PC-3 (cell line): Measurements from ENCODE around the gene C1QTNF4. TPM values are rescaled to one million over a fixed set of nuclear protein-coding genes. Genes with fewer than 3 reads are reported as not detected.
A peak's percentile ranks its signal among the peaks of the same experiment; 100 is the strongest.

Experiments used
- ATAC-seq: fragments of 200-7000 bp; cut with Tn5 transposase; 2 replicates; pipeline ENCODE4 v1.9.1; 2020; ENCODE audit warnings: mild to moderate bottlenecking, moderate library complexity
- BruUV-seq: library from RNA; stranded (reverse); fragments of 400-500 nt; replicated peaks from 2 replicates; lab custom pipeline; 2021; lab: Mats Ljungman, UMichigan
- CTCF ChIA-PET: fragments of 300-600 bp; sonication (Branson Sonifier 250); formaldehyde crosslinking; loops from one replicate; lab custom pipeline; 2022; ENCODE audit warnings: antibody characterized with exemption; lab: Charles Lee
- POLR2A ChIA-PET: fragments of 300-600 bp; sonication (Branson Sonifier 250); formaldehyde crosslinking; loops from one replicate; lab custom pipeline; 2022; ENCODE audit warnings: antibody characterized with exemption; ENCODE audit not compliant: unreplicated experiment; lab: Charles Lee
- DNase-seq: peaks from one replicate; pipeline ENCODE4 v3.0.0-alpha.2; 2015
- H2AFZ ChIP-seq: fragments of 300-600 bp; sonication (generic); 2 replicates; pipeline ENCODE4 v1.6.0; 2016; ENCODE audit warnings: antibody characterized with exemption, low read length
- H3F3A ChIP-seq: fragments of 300-600 bp; sonication (generic); one replicate; pipeline ENCODE4 v1.6.0; 2017; ENCODE audit warnings: antibody characterized with exemption, low read length, control low read depth, mild to moderate bottlenecking; ENCODE audit not compliant: unreplicated experiment
- H3K27ac ChIP-seq: fragments of 300-600 bp; sonication (generic); 2 replicates; pipeline ENCODE4 v1.5.1; 2016; ENCODE audit warnings: mild to moderate bottlenecking, low read length
- H3K27me3 ChIP-seq: fragments of 300-600 bp; sonication (generic); 2 replicates; pipeline ENCODE4 v1.6.1; 2016; ENCODE audit warnings: low read length, mixed read lengths
- H3K36me3 ChIP-seq: fragments of 300-600 bp; sonication (generic); 2 replicates; pipeline ENCODE4 v1.6.1; 2016; ENCODE audit warnings: low read depth, mixed run types, low read length, mixed read lengths
- H3K4me1 ChIP-seq: fragments of 300-600 bp; sonication (generic); 2 replicates; pipeline ENCODE4 v1.5.1; 2016; ENCODE audit warnings: low read length; ENCODE audit not compliant: insufficient read depth
- H3K4me2 ChIP-seq: fragments of 300-600 bp; sonication (generic); 2 replicates; pipeline ENCODE4 v1.6.0; 2016; ENCODE audit warnings: low read length
- H3K4me3 ChIP-seq: fragments of 300-600 bp; sonication (generic); 2 replicates; pipeline ENCODE4 v1.5.1; 2016; ENCODE audit warnings: mild to moderate bottlenecking, low read length, mixed read lengths
- H3K79me2 ChIP-seq: fragments of 300-600 bp; sonication (generic); 2 replicates; pipeline ENCODE4 v1.6.1; 2017; ENCODE audit warnings: low read length, mixed read lengths
- H3K9ac ChIP-seq: fragments of 300-600 bp; sonication (generic); 2 replicates; pipeline ENCODE4 v1.6.0; 2016; ENCODE audit warnings: mild to moderate bottlenecking, low read length
- H3K9me2 ChIP-seq: fragments of 300-600 bp; sonication (generic); replicated peaks from 2 replicates; pipeline ENCODE4 v1.6.1; 2016; ENCODE audit warnings: mixed run types, low read length, mixed read lengths
- H3K9me3 ChIP-seq: fragments of 300-600 bp; sonication (generic); 2 replicates; pipeline ENCODE4 v1.6.1; 2016; ENCODE audit warnings: low read length, mixed read lengths
- H4K20me1 ChIP-seq: fragments of 300-600 bp; sonication (generic); 2 replicates; pipeline ENCODE4 v1.6.1; 2016; ENCODE audit warnings: low read length, mixed read lengths
- EZH2 ChIP-seq: fragments of 300-600 bp; sonication (generic); IDR thresholded peaks from one replicate; pipeline ENCODE4 v1.6.1; 2017; ENCODE audit warnings: antibody characterized with exemption, mild to moderate bottlenecking, low read length; ENCODE audit not compliant: unreplicated experiment
- EZH2phosphoT487 ChIP-seq: fragments of 300-600 bp; sonication (generic); IDR thresholded peaks from 2 replicates; pipeline ENCODE4 v1.6.1; 2018; ENCODE audit warnings: mild to moderate bottlenecking, antibody characterized with exemption, low read length, borderline replicate concordance
- intact Hi-C: fragments of 100-400 bp; cut with micrococcal nuclease; formaldehyde crosslinking; loops from 2 replicates; pipeline ENCODE4 v1.9.0; 2023
- total RNA-seq: library from RNA; depleted of rRNA; stranded (reverse); fragments of >200 nt; gene quantifications from 2 replicates; pipeline ENCODE4 v1.2.3, GENCODE V29; 2014
- TF ChIP-seq, protein P1 (sequence below): fragments of 300-600 bp; sonication (generic); conservative IDR thresholded peaks from 2 replicates; pipeline ENCODE4 v1.5.1; 2017; ENCODE audit warnings: antibody characterized with exemption, low read depth, mild to moderate bottlenecking, low read length

The C1QTNF4 gene
- total RNA-seq, 1 experiment from 2014 or later: not detected

DNA sequence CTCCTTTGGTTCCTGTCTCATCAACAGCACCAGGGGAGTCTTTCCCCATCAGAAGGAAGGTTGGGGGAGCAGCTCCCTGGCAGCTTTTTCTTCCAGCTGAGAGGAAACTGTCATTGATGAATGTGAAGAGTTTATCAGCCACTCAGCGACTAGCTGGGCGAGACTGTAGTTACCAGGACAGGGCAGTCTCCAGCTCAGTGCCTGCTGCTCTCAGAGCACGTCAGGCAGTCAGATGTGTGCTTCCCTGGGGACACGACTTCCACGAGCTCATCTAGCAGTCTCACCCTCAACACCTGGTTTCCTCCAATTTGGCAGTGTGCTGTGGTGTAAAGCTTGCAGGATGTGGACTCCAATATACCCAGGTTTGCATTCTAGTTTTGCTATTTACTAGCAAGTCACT, 12.5 kb upstream of the C1QTNF4 start:
- no peaks in the 10 kb centered on the region for H3F3A ChIP-seq
- no peaks in the 10 kb centered on the region for H3K4me1 ChIP-seq
- no TSS peak for BruUV-seq

DNA sequence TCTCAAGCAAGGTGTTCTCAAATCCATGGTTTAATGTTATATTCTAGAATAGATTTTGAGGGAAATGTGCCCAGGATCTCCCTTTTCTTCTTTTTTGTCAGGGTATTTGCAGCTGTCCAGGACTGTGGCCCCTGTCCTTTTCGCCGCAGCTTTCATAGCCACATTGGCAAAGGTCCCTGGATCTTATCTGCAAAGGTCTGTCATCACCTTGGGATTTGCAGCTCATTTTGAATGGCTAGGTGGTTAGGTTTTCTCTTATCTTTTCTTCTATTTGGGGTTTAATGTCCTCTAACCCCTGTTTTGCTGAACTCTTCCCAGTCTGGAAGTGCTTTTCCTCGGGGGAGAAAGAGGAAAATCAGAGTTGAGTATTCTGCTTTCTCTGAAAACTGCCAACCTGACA, 11.7 kb upstream of the C1QTNF4 start:
- no peaks in the 10 kb centered on the region for H4K20me1 ChIP-seq
- POLR2A ChIA-PET: interaction anchor here (0.7 to 0.8 kb wide), 2 partner anchors 246 to 660 kb away, joined by 3 to 8 read pairs; no protein-coding TSS in a partner anchor
- no peaks in the 10 kb centered on the region for H3K9me3 ChIP-seq
- H3K4me2 ChIP-seq: no peak overlapping the region
- H3K36me3 ChIP-seq: no peaks in the 10 kb centered on the region
- no peak overlapping the region for H2AFZ ChIP-seq
- TF ChIP-seq EZH2 (no peak), EZH2phosphoT487 (no peak)
- TF ChIP-seq, protein P1, sequence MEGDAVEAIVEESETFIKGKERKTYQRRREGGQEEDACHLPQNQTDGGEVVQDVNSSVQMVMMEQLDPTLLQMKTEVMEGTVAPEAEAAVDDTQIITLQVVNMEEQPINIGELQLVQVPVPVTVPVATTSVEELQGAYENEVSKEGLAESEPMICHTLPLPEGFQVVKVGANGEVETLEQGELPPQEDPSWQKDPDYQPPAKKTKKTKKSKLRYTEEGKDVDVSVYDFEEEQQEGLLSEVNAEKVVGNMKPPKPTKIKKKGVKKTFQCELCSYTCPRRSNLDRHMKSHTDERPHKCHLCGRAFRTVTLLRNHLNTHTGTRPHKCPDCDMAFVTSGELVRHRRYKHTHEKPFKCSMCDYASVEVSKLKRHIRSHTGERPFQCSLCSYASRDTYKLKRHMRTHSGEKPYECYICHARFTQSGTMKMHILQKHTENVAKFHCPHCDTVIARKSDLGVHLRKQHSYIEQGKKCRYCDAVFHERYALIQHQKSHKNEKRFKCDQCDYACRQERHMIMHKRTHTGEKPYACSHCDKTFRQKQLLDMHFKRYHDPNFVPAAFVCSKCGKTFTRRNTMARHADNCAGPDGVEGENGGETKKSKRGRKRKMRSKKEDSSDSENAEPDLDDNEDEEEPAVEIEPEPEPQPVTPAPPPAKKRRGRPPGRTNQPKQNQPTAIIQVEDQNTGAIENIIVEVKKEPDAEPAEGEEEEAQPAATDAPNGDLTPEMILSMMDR: no peak
- no peak for ATAC-seq
- no peak overlapping the region for H3K9ac ChIP-seq
- no peak overlapping the region for H3K4me3 ChIP-seq
- no peaks in the 10 kb centered on the region for H3K9me2 ChIP-seq
- H3F3A ChIP-seq: no peaks in the 10 kb centered on the region
- no peaks in the 10 kb centered on the region for H3K4me1 ChIP-seq
- no peaks in the 10 kb centered on the region for H3K79me2 ChIP-seq
- no peaks in the 10 kb centered on the region for H3K27me3 ChIP-seq
- BruUV-seq: no TSS peak
- intact Hi-C loops: no loop called here
- no peak overlapping the region for H3K27ac ChIP-seq
- DNase-seq: no peak
- CTCF ChIA-PET: no interaction called here

More for the DNA sequence above, 12.5 kb upstream of the C1QTNF4 start:
- Histone ChIP-seq H3K27ac (no peak overlapping the region), H3K36me3 (no peaks in the 10 kb centered on the region), H3K9ac (no peak overlapping the region), H2AFZ (no peak overlapping the region), H3K4me3 (no peak overlapping the region), H3K9me3 (no peaks in the 10 kb centered on the region), H4K20me1 (no peaks in the 10 kb centered on the region), H3K4me2 (no peak overlapping the region), H3K9me2 (no peaks in the 10 kb centered on the region), H3K79me2 (no peaks in the 10 kb centered on the region), H3K27me3 (no peaks in the 10 kb centered on the region)
- no peak for TF ChIP-seq EZH2phosphoT487
- TF ChIP-seq, protein P1: no peak
- TF ChIP-seq EZH2: no peak
- ATAC-seq (no peak), DNase-seq (no peak)
- ChIA-PET CTCF (no interaction called here), POLR2A (interaction anchor here (0.7 to 0.8 kb wide), 2 partner anchors 245 to 661 kb away, joined by 3 to 8 read pairs; no protein-coding TSS in a partner anchor)
- intact Hi-C loops: no loop called here

DNA sequence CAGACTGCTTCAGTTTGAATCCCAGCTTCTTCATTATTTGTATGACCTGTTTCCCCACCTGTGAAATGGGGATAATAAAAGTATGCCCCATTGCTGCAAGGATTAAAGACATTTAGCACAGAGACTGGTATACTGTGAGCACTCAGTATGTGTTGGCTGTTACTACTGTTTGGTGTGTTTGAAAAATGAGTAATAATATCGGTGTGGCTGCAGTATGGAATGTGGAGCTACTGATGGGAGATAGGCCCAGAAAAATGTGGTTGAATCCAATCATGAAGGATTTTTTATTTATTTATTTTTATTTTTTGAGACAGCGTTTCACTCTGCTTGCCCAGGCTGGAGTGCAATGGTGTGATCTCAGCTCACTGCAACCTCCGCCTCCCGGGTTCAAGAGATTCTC, 9.1 kb upstream of the C1QTNF4 start:
- ChIA-PET CTCF (no interaction called here), POLR2A (no interaction called here)
- DNase-seq: peak; percentile 19
- no peak overlapping the region for H3K9ac ChIP-seq
- no peaks in the 10 kb centered on the region for H3K36me3 ChIP-seq
- no peak for TF ChIP-seq EZH2
- TF ChIP-seq, protein P1: no peak
- no peak for TF ChIP-seq EZH2phosphoT487
- H3K9me2 ChIP-seq: no peaks in the 10 kb centered on the region
- H3K4me2 ChIP-seq: no peak overlapping the region
- intact Hi-C loops: no loop called here
- no peak overlapping the region for H2AFZ ChIP-seq
- no peaks in the 10 kb centered on the region for H3K9me3 ChIP-seq
- H3K79me2 ChIP-seq: no peaks in the 10 kb centered on the region
- ATAC-seq: peak; percentile 69
- no peak overlapping the region for H3K4me3 ChIP-seq
- no peaks in the 10 kb centered on the region for H3F3A ChIP-seq
- no peak overlapping the region for H3K27ac ChIP-seq
- no TSS peak for BruUV-seq
- no peaks in the 10 kb centered on the region for H3K27me3 ChIP-seq
- H4K20me1 ChIP-seq: no peaks in the 10 kb centered on the region
- H3K4me1 ChIP-seq: no peaks in the 10 kb centered on the region
